Activated T-cell treated with anti-CD3 and anti-CD28 coated beads, Interleukin-2, amount 50 U/mL, for 4 hours (primary cell): Measurements from ENCODE around the gene CRIP1. TPM values are rescaled to one million over a fixed set of nuclear protein-coding genes. Genes with fewer than 3 reads are reported as not detected.
A peak's percentile ranks its signal among the peaks of the same experiment; 100 is the strongest.

ENCODE experiments used
- ATAC-seq, 2 donors: fragments of 200-7000 bp; cut with Tn5 transposase; one replicate each; pipeline ENCODE4 v1.10.0; 2021
- DNase-seq: peaks from one replicate; pipeline ENCODE4 v3.0.0-alpha.2; 2020
- H3K27me3 Mint-ChIP-seq: one replicate; pipeline ENCODE4 v1.8.0; 2021; ENCODE audit warnings: low read depth, mixed read lengths
- H3K36me3 Mint-ChIP-seq: one replicate; pipeline ENCODE4 v1.8.0; 2022; ENCODE audit warnings: mixed read lengths; ENCODE audit not compliant: insufficient read depth
- H3K4me1 Mint-ChIP-seq: one replicate; pipeline ENCODE4 v1.8.0; 2021; ENCODE audit warnings: low read depth, mixed read lengths
- H3K4me3 Mint-ChIP-seq: one replicate; pipeline ENCODE4 v1.8.0; 2021; ENCODE audit warnings: mild to moderate bottlenecking, moderate library complexity, mixed read lengths
- H3K9me3 Mint-ChIP-seq: one replicate; pipeline ENCODE4 v1.8.0; 2021; ENCODE audit warnings: mixed read lengths
- total RNA-seq, 3 donors: library from RNA; stranded (reverse); gene quantifications; one replicate each; pipeline ENCODE4 v1.2.1, GENCODE V29; 2021

CRIP1 gene
- total RNA-seq, 3 donors from 2014 or later = 24.9 to 43.9 (median 33.5) TPM

DNA sequence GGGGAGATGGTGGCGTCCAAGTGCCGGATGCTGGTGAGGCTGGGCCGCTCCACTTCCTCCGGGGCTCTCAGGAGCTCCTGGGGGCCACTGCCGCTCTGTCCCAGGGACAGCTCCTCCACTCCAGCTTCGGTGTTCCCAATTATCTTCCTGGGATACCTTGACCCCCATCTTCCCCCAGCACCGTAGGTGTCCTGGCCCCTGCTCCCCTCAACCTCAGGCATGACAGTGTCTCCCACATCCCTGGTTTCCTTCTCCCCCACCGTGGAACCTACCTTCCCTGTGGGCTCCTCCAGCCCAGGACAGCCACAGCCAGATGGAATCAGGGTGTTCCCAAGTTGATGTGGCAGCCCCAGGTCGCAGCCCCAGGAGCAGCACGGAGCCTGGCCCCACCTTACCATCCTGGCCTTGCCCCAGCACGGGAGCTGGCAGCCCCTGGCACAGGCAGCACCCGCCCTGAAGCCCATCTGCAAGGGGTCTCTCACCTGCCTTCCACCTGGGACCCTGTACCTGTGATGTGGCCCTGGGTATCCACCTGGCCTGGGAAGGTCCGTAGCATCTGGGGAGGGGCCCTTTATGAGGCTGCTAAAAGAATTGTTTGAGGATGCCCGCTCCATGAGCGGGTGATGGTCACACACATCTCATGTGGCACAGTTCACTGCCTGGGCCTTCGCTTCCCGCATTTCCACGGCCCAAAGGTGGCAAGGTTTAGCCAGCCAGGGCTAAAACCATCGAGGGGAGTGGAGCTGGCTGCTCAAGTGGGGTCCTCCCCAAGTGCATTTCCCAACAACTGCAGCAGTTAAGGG is 43.8 kb downstream of the CRIP1 start:
- Mint-ChIP-seq H3K36me3 (no peaks in the 10 kb centered on the region), H3K4me3 (peak overlapping the region; percentile 77), H3K9me3 (no peaks in the 10 kb centered on the region), H3K27me3 (peaks cover 3% of the 10 kb centered on the region), H3K4me1 (peaks cover 22% of the 10 kb centered on the region)
- ATAC-seq (no peak), DNase-seq (no peak)

DNA sequence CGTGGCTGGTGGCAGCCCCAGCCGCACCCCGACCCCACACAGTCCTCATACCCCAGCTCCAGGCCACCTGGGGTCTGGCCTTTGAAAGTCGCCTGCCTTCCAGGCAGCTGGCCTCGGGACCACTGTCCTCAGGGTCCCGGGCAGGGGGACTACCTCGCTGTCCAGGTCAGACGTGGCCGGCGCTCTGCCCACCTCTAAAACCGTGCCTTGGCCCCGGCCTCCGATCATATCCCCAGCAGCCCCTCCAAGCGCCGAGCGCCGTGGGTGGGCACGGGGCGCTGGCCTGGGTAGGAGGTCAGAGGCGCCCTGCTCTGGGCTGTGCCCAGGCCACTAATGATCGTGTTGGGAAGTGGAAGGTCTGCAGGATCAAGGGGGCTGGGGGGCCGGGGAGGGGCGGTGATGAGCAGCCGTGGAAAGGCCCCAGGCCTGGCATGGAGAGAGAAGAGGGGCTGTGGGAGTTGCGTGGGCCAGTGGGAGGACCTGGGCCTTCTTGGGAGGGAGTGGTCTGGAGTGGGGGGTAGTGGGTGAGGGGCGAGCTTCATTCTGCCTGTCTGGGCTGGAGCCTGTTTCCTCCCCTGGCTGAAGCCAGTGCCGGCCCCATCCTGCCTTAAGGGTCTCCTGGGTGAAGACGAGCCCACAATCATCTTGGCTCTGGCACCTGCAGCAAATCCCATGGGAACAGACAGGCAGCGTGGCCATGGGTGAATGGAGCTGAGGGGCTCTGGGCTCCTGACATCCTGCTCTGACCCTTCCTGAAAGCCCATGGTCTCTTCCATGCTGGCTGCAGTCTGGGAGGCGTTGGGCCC is 44.6 kb downstream of the CRIP1 start:
- peak overlapping the region; percentile 77 for H3K4me3 Mint-ChIP-seq
- peaks cover 3% of the 10 kb centered on the region for H3K27me3 Mint-ChIP-seq
- H3K36me3 Mint-ChIP-seq = no peaks in the 10 kb centered on the region
- ATAC-seq (no peak), DNase-seq (no peak)
- H3K9me3 Mint-ChIP-seq = no peaks in the 10 kb centered on the region
- H3K4me1 Mint-ChIP-seq = peaks cover 20% of the 10 kb centered on the region

DNA sequence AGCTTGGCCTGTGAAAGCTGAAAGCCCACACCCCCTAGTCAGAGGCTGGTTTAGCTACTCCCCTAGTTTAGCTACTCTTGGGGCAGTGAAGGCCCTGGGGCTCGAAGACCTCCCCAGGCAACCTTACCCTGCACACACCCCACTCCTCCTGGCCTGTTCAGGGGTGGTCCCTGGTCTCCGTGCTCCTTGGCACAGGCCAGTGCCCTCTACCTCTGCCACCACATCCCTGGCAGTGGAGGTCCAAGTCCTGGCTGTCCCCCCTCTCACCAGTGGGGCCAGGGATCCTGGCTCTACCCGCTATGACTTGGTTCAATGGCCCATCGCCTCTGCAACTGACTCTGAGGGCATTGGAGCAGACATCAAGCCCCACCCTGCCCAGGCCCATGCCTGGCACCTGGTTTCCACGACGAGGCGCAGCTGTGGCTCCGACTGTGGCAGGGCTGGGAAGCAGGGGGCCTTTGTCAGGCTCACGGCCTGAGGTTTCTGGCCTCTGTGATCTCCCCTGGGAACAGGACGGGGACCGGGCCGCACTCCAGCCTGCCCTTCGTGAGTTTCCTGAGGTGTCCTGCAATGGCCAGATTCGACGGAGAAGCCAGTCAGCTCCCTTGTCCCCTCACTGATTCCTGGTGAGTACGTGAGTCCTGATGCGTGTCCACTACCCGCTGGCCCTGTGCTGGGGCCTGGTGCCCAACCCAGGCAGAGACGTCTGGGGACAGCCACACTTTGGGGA is 45.4 kb downstream of the CRIP1 start:
- Mint-ChIP-seq H3K36me3 (no peaks in the 10 kb centered on the region), H3K4me1 (peaks cover 20% of the 10 kb centered on the region), H3K4me3 (peak overlapping the region; percentile 56), H3K9me3 (no peaks in the 10 kb centered on the region), H3K27me3 (peaks cover 3% of the 10 kb centered on the region)
- DNase-seq (no peak), ATAC-seq (no peak)

DNA sequence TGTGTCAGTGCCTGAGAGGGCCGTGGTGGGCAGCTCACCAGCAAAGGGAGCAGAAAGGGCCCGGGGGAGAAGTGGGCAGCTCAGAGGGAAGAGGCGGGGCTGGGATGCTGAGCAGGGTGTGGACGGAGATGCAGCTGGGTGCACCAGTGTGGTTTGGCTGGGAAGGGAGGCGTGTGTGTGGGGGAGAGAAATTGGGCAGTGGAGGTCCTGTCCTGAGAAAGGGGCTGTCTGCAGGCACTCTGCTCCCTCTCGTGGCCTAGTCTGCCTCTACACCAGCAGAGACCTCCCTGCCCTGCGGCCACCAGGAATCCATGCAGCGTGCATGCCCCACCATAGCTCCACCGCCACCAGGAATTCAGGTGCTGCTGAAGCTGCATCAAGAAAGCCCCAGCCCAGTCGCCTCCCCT is 46.1 kb downstream of the CRIP1 start:
- DNase-seq (no peak), ATAC-seq (no peak)
- H3K4me3 Mint-ChIP-seq = no peak overlapping the region
- H3K27me3 Mint-ChIP-seq = no peaks in the 10 kb centered on the region
- no peaks in the 10 kb centered on the region for H3K9me3 Mint-ChIP-seq
- H3K36me3 Mint-ChIP-seq = no peaks in the 10 kb centered on the region
- peaks cover 16% of the 10 kb centered on the region for H3K4me1 Mint-ChIP-seq

DNA sequence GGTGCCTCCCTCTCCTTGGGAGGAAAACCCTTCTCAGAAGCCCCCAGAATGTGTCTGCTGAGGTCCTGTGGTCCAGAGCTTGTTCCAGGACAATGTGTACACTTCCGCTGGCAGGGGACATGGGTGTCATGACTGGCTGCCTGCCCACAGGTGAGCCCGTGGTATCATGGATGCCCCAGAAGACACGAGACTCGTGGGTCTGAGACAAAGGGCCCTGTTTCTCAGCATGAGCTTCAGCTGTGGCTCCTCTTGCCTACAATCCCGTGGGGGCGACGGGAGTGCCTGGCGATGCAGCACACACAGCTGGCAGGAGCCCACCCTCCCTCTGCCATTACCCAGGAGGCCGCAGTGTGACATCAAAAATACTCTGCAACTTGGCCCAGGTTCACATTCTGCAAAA is 46.7 kb downstream of the CRIP1 start:
- no peaks in the 10 kb centered on the region for H3K27me3 Mint-ChIP-seq
- ATAC-seq = no peak
- no peaks in the 10 kb centered on the region for H3K9me3 Mint-ChIP-seq
- no peak overlapping the region for H3K4me3 Mint-ChIP-seq
- H3K4me1 Mint-ChIP-seq = peaks cover 15% of the 10 kb centered on the region
- no peaks in the 10 kb centered on the region for H3K36me3 Mint-ChIP-seq
- no peak for DNase-seq

DNA sequence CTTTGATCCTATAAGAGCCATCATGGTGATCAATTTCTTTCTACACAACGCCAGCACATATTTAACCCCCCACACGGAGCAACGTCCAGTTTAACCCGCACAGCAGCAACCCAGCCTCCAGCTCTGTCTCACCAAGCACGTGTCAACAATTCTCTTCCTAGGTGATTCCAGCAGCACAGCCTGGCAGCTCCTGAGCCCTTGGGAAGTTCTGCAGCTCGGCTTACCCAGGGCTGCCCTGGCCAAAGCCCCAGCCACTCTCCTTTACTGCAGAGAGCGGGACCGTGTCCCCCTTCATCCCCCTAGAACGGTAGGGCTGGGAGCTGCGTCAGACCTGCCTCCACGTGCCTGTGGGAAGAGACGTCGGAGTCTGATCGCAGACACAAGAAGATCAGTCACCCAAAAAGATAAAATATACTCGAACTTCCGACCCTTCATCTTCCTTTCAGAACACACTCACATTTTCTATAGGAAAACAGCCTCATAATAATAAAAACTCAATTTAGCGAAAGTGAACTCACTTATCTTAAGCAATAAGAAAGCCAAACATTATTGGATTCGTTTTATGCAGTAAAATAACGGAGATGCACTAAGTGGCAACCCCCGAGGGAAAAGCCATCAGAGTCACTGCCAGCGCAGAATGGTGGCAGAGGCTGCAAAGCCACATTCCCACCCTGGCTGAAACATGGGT is 47.3 kb downstream of the CRIP1 start:
- Mint-ChIP-seq H3K27me3 (no peaks in the 10 kb centered on the region), H3K9me3 (no peaks in the 10 kb centered on the region), H3K36me3 (no peaks in the 10 kb centered on the region), H3K4me1 (peaks cover 13% of the 10 kb centered on the region), H3K4me3 (no peak overlapping the region)
- DNase-seq (no peak), ATAC-seq (no peak)

DNA sequence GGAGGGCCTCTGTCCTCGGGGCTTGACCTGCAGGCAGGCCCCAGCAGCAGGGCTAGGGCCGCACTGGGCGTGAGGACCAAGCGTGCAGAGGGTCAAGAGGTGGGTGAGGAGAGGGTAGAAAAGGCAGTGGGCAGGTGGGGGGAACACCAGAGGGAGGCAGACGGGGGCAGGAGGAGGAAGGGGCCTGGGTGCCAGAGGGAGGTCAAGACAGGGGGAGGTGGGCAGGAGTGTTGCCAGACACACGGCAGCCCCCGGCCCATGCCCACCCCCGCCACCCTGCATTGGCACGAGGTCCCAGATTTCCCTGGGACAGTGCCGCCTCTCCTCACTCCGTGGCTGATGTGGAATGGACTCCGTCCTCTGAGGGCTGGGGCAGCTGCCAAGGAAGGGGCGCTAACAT is 47.9 kb downstream of the CRIP1 start:
- Mint-ChIP-seq H3K9me3 (no peaks in the 10 kb centered on the region), H3K27me3 (no peaks in the 10 kb centered on the region), H3K4me1 (peaks cover 9% of the 10 kb centered on the region), H3K36me3 (no peaks in the 10 kb centered on the region), H3K4me3 (no peak overlapping the region)
- ATAC-seq (no peak), DNase-seq (no peak)

DNA sequence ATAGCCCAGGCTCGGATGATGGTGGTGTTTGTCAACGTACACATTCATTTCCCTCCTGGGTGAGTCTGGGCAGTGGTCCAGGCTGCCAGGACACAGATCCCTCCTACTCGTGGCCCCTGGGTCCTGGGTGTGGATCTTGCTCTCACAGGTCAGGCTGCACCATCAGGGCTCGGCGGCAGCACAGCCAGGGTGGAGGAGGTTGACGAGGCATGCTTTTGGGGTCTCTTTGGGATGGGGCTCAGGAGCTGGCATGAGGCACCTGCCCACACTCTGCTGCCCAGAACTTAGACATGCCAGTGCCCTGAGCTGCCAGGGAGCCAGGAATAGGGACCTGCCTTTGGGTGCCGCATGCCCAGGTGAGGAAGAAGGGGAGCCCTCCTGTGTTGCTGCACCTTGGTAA is 49.4 kb downstream of the CRIP1 start:
- ATAC-seq = no peak
- H3K4me1 Mint-ChIP-seq = peaks cover 3% of the 10 kb centered on the region
- no peak for DNase-seq
- peaks cover 4% of the 10 kb centered on the region for H3K27me3 Mint-ChIP-seq
- no peaks in the 10 kb centered on the region for H3K36me3 Mint-ChIP-seq
- no peak overlapping the region for H3K4me3 Mint-ChIP-seq
- no peaks in the 10 kb centered on the region for H3K9me3 Mint-ChIP-seq

DNA sequence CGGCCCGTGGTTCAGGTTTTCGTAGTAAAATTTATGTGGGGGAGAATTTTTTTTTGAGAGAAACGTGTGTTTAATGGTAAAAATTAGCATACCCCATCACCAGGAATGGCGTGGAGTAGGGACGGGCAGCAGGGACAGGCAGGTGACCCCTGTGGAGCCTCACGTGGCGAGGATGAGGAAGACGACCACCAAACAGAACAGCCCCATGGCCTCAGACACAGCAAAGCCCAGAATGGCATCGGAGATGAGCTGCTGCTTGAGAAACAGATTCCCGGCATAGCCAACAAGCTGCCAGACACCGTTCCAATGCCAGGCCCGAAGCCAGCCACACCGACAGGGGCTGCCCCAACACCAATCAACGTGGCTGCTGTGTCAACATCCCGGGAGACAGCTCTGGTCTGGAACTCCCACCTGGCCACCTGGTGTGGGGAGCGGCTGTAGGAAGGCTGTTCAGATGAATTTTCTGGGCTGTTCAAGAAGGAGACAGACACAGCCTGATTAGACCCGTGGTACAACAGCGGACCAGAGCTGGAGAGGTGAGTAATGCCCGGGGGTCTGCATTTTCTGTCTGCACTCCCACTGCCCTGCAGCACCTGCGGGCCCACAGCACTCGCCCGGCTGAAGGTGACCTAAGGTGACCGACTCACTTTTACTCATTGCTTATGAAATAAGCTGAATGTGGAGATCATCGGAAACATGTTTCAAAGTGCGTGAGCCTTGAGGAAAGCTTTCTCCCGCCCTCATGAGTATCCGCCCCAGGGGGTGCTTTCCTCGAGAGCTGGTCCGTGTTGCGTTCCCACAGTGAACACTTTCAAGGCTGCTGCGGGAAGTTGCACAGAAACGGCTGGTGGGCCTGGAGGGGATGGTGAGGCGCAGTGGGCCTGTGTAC is 50.2 kb downstream of the CRIP1 start:
- Mint-ChIP-seq H3K4me1 (peaks cover 3% of the 10 kb centered on the region), H3K27me3 (peaks cover 13% of the 10 kb centered on the region), H3K4me3 (no peak overlapping the region), H3K9me3 (no peaks in the 10 kb centered on the region), H3K36me3 (no peaks in the 10 kb centered on the region)
- ATAC-seq (no peak), DNase-seq (no peak)

DNA sequence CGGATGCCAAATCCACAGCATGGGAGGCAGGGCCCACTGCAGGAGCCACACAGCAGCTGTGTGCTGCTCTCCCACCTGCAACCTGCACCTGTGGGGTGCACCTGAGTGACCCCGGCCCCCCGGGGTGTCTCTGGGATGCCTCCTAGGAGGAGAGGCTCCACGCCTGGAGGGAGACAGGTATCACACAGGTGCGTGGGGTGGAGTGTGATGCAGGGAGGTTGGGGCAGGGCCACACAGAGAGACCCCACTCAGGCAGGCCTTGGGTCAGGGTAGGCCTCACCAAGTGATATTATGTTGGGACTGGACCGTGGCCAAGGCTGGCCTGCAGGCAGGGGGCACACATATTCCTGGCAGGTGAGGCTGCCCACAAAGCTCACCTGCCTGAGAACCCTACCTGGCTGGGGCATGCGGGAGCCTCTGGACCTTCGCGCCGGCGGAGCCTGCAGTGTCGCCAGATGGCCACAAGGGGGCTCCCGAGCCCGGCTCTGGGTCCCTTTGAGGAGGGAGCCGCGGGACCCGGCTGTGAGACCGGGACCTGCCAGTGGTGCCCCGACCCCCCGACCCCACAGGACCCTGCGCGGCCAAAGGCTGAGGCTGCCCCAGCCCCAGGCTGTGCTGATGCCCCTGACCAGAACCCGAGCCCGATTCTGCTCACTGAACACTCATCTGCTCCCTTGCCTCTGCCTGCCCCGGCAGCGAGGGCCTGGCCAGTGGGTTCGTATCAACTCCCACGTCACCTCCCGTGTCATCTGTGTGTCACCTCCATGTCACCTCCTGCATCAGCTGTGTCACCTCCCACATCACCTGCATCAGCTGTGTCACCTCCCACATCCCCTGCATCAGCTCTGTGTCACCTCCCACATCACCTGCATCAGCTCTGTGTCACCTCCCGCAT is 51.1 kb downstream of the CRIP1 start:
- ATAC-seq (peak; percentile 84 to 85), DNase-seq (peak; percentile 73)
- no peaks in the 10 kb centered on the region for H3K36me3 Mint-ChIP-seq
- peaks cover 13% of the 10 kb centered on the region for H3K27me3 Mint-ChIP-seq
- no peak overlapping the region for H3K4me3 Mint-ChIP-seq
- peaks cover under 1% of the 10 kb centered on the region for H3K4me1 Mint-ChIP-seq
- H3K9me3 Mint-ChIP-seq = peaks cover 4% of the 10 kb centered on the region
